Lung (tissue), 12 donors: Measurements from ENCODE around the gene POR. TPM values are rescaled to one million over a fixed set of nuclear protein-coding genes. Genes with fewer than 3 reads are reported as not detected.

Experiments
- ATAC-seq: fragments of 200-7000 bp; cut with Tn5 transposase; one replicate; pipeline ENCODE4 v1.9.1; 2020; ENCODE audit warnings: moderate number of reproducible peaks; ENCODE audit not compliant: insufficient read depth, low FRiP score
- DNase-seq, 3 donors: peaks; one replicate each; pipeline ENCODE4 v3.0.0-alpha.2; 2013 to 2017
- H3K27ac ChIP-seq, 2 donors: one replicate each; pipeline ENCODE4 v1.5.1; 2013; ENCODE audit warnings: mild to moderate bottlenecking in 2 of 2, moderate library complexity in 2 of 2, control low read depth in 1 of 2, inconsistent platforms in 1 of 2, low read depth in 1 of 2, low read length in 1 of 2
- H3K27me3 ChIP-seq, 3 donors: one replicate each; pipeline ENCODE4 v1.5.1; 2013; ENCODE audit warnings: low read length in 2 of 3; ENCODE audit not compliant: control insufficient read depth in 3 of 3, insufficient read depth in 3 of 3
- H3K36me3 ChIP-seq, 4 donors: one replicate each; pipeline ENCODE4 v1.5.1; 2013; ENCODE audit warnings: low read length in 4 of 4, mild to moderate bottlenecking in 1 of 4, moderate library complexity in 1 of 4; ENCODE audit not compliant: control insufficient read depth in 4 of 4, insufficient read depth in 4 of 4
- H3K4me1 ChIP-seq, 5 donors: one replicate each; pipeline ENCODE4 v1.5.1; 2013; ENCODE audit warnings: low read length in 5 of 5, mild to moderate bottlenecking in 2 of 5, moderate library complexity in 1 of 5; ENCODE audit not compliant: control insufficient read depth in 5 of 5, insufficient read depth in 5 of 5
- H3K4me3 ChIP-seq: one replicate; pipeline ENCODE4 v1.5.1; 2013; ENCODE audit warnings: mild to moderate bottlenecking, control low read depth, moderate library complexity
- H3K9ac ChIP-seq, 2 donors: one replicate each; pipeline ENCODE4 v1.5.1; 2013; ENCODE audit warnings: low read length in 2 of 2, control low read depth in 1 of 2; ENCODE audit not compliant: insufficient read depth in 1 of 2
- H3K9me3 ChIP-seq, 4 donors: one replicate each; pipeline ENCODE4 v1.5.1; 2013; ENCODE audit warnings: low read length in 3 of 4, mild to moderate bottlenecking in 1 of 4, moderate library complexity in 1 of 4; ENCODE audit not compliant: control insufficient read depth in 4 of 4, insufficient read depth in 3 of 4
- CTCF ChIP-seq: IDR thresholded peaks from 2 replicates; pipeline ENCODE4 v1.5.1; 2012; ENCODE audit warnings: mild to moderate bottlenecking; ENCODE audit errors: control extremely low read depth, extremely low read depth
- WGBS, 2 donors: extraction: QIAGEN DNeasy Blood & Tissue Kit; methylation state at CpG; one replicate each; pipeline ENCODE4 v1.1.7; 2013; 5-methylcytosine and 5-hydroxymethylcytosine counted together
- polyA plus RNA-seq, 2 donors: library from polyadenylated mRNA; stranded (reverse); fragments of 200-250 nt; gene quantifications; one replicate each; pipeline ENCODE4 v1.2.1, GENCODE V29; 2013
- total RNA-seq, 2 donors: library from RNA; depleted of rRNA in 1 of 2; stranded (reverse); fragments of >200 nt in 1 of 2; gene quantifications; one replicate each; pipeline ENCODE4 v1.2.1, GENCODE V29; 2014 to 2021
- donor health status: control.
- donor health status: control.
- donor health status: Bipolar disorder and iron deficiency.
- donor health status: healthy.
- donor health status: DM: yes; HTN: yes; CAD: no.

POR gene
- total and polyA plus RNA-seq, 4 donors = 111 to 305 (median 264) TPM

- no peak for ATAC-seq
- no peak for TF ChIP-seq CTCF
- Histone ChIP-seq H3K4me1 (no peaks in the 10 kb centered on the region), H3K36me3 (peaks cover 3 to 68% (median 21%) of the 10 kb centered on the region in 4 donors), H3K4me3 (no peak overlapping the region), H3K9me3 (no peaks in the 10 kb centered on the region), H3K27me3 (no peaks in the 10 kb centered on the region), H3K27ac (no peak overlapping the region), H3K9ac (no peak overlapping the region)
- no peak for DNase-seq
- 86 to 91% methylated on average over 7 to 12 of the region's 12 CpGs for WGBS, 2 donors
Observed at GRCh38 chr7:75981203-75981452, 66.2 kb downstream of the POR start.

GRCh38 chr7:75981453-75982305, 66.7 kb downstream of the POR start:
- no peak overlapping the region for H3K4me3 ChIP-seq
- DNase-seq (peak in 1 of 3 donors; percentile 12), ATAC-seq (no peak)
- H3K4me1 ChIP-seq = no peaks in the 10 kb centered on the region
- H3K9ac ChIP-seq = no peak overlapping the region
- 89 to 92% methylated on average over 38 of the region's 38 CpGs for WGBS, 2 donors
- no peak overlapping the region for H3K27ac ChIP-seq
- H3K27me3 ChIP-seq = no peaks in the 10 kb centered on the region
- no peak for TF ChIP-seq CTCF
- H3K36me3 ChIP-seq = peaks cover 3 to 73% (median 22%) of the 10 kb centered on the region in 4 donors
- H3K9me3 ChIP-seq = no peaks in the 10 kb centered on the region

GRCh38 chr7:75982306-75983064, 67.5 kb downstream of the POR start:
- H3K4me1 ChIP-seq = no peaks in the 10 kb centered on the region
- H3K36me3 ChIP-seq = peaks cover 3 to 80% (median 22%) of the 10 kb centered on the region in 4 donors
- no peak for TF ChIP-seq CTCF
- no peak overlapping the region for H3K9ac ChIP-seq
- no peaks in the 10 kb centered on the region for H3K9me3 ChIP-seq
- no peak overlapping the region for H3K27ac ChIP-seq
- 93 to 97% methylated on average over 22 of the region's 22 CpGs for WGBS, 2 donors
- no peaks in the 10 kb centered on the region for H3K27me3 ChIP-seq
- ATAC-seq (no peak), DNase-seq (peak in 1 of 3 donors; percentile 11)
- H3K4me3 ChIP-seq = no peak overlapping the region
